BE2C (cell line): ENCODE data around the gene CILP.
"Not testable (repeated sequence)": the region's sequence is repeated elsewhere in the genome, so short reads cannot be mapped to it uniquely, and the experiment has no call there.

Experiments used
- DNase-seq: peaks from one replicate; pipeline ENCODE4 v3.0.0-alpha.2; 2020
- H3K27me3 ChIP-seq: fragments of 250-450 bp; sonication (Bioruptor Pico); 2 replicates; pipeline ENCODE4 v1.5.1; 2020; ENCODE audit warnings: mild to moderate bottlenecking
- H3K36me3 ChIP-seq: fragments of 250-450 bp; sonication (Bioruptor Pico); 2 replicates; pipeline ENCODE4 v1.5.1; 2020; ENCODE audit warnings: mild to moderate bottlenecking
- H3K4me1 ChIP-seq: fragments of 250-450 bp; sonication (Bioruptor Pico); 2 replicates; pipeline ENCODE4 v1.5.1; 2020
- H3K4me3 ChIP-seq: 2 replicates; pipeline ENCODE4 v1.5.1; 2011; ENCODE audit warnings: low read depth, low read length
- H3K9me3 ChIP-seq: fragments of 250-450 bp; sonication (Bioruptor Pico); 2 replicates; pipeline ENCODE4 v1.5.1; 2020
- TF ChIP-seq, protein P1 (sequence below): IDR thresholded peaks from 2 replicates; pipeline ENCODE4 v1.5.1; 2012; ENCODE audit warnings: mild to moderate bottlenecking, low read depth, low read length

CILP gene

DNA sequence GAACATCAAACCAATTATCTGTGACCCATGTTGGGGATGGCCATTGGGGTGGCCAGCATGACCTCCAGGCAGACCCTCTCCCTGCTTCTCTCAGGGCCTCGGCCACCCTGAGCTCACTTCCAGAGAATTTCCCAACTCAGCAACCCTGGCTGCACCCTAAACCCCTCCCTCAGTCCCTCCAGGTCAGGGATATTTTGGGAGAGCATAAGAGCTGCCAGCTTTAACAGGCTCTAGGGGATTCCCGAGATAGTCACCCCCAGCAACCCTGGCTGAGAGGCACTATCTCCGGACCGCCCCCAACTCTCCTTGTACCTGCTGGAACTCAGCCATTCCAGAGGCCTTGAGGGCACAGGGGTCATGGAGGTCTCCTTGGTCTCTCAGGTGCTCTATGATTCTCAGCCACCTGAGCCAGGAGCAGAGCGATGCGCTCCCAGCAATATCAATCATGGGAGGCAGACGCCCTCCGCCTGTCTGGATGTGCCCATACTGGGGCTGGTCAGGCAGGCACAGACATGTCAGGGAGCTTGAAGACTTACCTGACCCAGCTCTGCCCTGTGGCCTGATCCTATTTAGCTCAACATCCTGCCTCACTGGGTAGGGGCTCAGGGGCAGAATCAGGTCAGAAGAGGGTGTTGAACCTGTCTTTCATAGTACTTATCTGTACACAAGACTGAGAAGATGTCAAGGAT lies 34.9 kb upstream of the CILP start:
- Histone ChIP-seq H3K9me3 (no peaks in the 10 kb centered on the region), H3K4me3 (no peak overlapping the region), H3K36me3 (no peaks in the 10 kb centered on the region), H3K27me3 (no peaks in the 10 kb centered on the region), H3K4me1 (no peaks in the 10 kb centered on the region)
- TF ChIP-seq, protein P1, sequence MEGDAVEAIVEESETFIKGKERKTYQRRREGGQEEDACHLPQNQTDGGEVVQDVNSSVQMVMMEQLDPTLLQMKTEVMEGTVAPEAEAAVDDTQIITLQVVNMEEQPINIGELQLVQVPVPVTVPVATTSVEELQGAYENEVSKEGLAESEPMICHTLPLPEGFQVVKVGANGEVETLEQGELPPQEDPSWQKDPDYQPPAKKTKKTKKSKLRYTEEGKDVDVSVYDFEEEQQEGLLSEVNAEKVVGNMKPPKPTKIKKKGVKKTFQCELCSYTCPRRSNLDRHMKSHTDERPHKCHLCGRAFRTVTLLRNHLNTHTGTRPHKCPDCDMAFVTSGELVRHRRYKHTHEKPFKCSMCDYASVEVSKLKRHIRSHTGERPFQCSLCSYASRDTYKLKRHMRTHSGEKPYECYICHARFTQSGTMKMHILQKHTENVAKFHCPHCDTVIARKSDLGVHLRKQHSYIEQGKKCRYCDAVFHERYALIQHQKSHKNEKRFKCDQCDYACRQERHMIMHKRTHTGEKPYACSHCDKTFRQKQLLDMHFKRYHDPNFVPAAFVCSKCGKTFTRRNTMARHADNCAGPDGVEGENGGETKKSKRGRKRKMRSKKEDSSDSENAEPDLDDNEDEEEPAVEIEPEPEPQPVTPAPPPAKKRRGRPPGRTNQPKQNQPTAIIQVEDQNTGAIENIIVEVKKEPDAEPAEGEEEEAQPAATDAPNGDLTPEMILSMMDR, result no peak
- no peak for DNase-seq

DNA sequence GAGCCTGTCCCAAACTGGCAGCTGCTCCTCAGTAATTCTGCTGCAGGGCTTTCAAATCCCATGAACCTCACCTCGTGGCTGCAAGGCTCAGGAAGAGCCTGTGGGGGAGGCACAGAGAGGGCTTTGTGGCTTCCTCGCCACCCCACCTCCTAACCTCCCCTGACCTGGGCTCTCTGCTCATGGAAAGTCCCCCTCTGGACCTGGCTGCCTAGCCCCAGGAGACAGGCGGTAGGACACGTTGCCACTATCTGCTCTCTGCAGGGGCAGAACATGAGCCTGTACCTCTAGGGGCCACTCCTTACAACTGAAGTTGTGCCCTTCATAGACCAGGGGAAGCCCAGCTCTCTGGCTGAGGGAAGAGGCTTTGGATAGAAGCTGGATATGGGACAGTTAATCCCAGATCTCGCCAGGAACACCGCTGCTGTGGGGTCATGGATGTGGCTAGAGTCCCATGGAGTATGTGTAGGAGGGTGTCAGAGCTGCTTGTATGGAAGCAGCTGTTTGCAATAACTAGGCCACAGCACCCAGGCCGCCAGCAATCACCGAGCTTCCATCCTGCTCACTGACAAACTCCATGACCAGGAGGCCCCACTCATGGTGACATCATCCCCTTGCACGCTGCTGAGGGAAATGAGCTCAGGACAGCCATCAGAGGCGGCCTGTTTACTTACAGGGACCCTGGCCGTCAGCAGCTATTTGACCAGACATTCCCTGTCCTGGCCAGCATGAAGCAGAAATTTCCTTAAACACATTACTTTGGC lies 34.0 kb upstream of the CILP start:
- Histone ChIP-seq H3K4me1 (no peaks in the 10 kb centered on the region), H3K36me3 (no peaks in the 10 kb centered on the region), H3K27me3 (no peaks in the 10 kb centered on the region), H3K9me3 (no peaks in the 10 kb centered on the region), H3K4me3 (no peak overlapping the region)
- DNase-seq, result peak; percentile 24
- TF ChIP-seq, protein P1, result no peak

DNA sequence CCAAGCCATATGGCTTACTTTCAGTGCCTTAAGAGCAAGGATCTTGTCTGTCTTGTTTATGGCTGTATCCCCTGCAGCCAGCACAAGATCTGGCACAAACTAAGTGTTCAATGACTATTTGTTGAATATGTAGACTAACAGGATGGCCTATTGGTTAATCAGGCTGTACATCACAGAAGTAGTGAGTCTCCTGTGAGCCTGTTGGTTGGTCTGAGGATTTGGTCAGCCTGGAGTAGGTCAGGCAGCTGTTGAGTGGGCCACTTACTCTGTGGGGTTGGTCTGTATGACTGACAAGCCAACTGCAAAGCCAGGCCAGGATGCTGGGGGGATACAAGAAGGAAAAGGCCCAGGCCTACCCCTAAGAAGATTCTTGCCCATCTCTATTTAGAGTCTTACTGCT lies 33.4 kb upstream of the CILP start:
- Histone ChIP-seq H3K27me3 (no peaks in the 10 kb centered on the region), H3K36me3 (no peaks in the 10 kb centered on the region), H3K9me3 (no peaks in the 10 kb centered on the region), H3K4me1 (no peaks in the 10 kb centered on the region), H3K4me3 (no peak overlapping the region)
- TF ChIP-seq, protein P1, result no peak
- no peak for DNase-seq

DNA sequence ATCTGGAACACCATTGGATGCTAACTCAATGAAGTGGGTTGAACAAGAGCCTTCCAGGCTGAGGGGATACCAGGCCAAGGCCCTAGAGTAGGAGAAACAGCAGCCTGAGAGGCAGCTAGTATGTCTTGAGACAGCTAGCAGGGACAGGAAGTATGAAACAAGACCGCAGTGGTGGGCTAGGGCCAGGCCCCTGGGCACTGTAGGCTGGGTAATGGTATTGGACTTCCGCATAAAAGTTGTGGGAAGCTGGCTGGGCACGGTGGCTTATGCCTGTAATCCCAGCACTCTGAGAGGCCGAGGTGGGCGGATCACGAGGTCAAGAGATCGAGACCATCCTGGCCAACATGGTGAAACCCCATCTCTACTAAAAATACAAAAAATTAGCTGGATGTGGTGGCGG lies 25.2 kb upstream of the CILP start:
- not testable (repeated sequence) for H3K4me3 ChIP-seq, DNase-seq, H3K9me3 ChIP-seq, H3K4me1 ChIP-seq, H3K36me3 ChIP-seq, H3K27me3 ChIP-seq

DNA sequence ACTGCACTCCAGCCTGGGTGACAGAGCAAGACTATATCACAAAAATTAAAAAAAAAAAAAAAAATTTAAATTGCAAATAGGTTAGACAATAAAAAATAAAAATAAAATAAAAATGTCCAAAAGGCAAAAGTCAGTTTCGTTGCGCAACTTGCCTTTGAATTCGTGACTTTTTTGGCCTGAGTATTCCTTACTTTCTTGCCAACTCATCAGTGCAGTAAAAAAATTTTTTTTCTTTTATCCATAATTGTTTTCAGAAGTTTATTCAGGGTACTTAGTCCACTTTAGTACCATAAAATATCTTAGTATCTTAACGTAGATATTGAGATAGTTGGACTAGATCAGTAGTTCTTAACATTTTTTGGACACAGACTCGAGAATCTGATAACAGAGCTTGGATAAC lies 22.4 kb upstream of the CILP start:
- no peak for DNase-seq
- TF ChIP-seq, protein P1, result no peak
- H3K4me1 ChIP-seq, result no peaks in the 10 kb centered on the region

DNA sequence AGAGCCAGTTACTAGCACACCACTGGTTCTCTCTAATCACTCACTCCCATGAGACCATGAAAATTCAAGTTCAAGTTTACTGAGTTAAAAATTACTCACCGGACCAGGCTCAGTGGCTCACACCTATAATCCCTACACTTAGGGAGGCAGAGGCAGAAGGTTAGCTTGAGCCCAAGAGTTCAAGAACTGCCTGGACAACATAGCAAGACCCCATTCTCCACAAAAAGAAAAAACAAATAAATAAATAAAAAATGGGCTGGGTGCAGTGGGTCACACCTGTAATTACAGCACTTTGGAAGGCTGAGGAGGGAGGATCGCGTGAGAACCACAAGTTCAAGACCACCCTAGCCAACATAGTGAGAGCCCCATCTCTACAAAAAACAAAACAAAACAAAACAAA lies 21.2 kb upstream of the CILP start:
- Histone ChIP-seq H3K4me3 (no peak overlapping the region), H3K4me1 (no peaks in the 10 kb centered on the region), H3K36me3 (no peaks in the 10 kb centered on the region), H3K27me3 (no peaks in the 10 kb centered on the region), H3K9me3 (no peaks in the 10 kb centered on the region)
- TF ChIP-seq, protein P1, result no peak
- DNase-seq, result no peak

More for the DNA sequence above, 22.4 kb upstream of the CILP start:
- Histone ChIP-seq H3K4me3 (no peak overlapping the region), H3K9me3 (no peaks in the 10 kb centered on the region), H3K36me3 (no peaks in the 10 kb centered on the region), H3K27me3 (no peaks in the 10 kb centered on the region)
